Activated T-helper 1 cell treated with Interleukin-2 at 50 U/mL for 16 hours (primary cell): ENCODE data around the gene ZBTB39.
"Not testable (repeated sequence)": the region's sequence is repeated elsewhere in the genome, so short reads cannot be mapped to it uniquely, and the experiment has no call there.

Experiments
- DNase-seq: peaks from one replicate; pipeline ENCODE4 v3.0.0-alpha.2; 2020; ENCODE audit warnings: low read depth

ZBTB39 gene

GRCh38 chr12:57031138-57031725 lies 24.9 kb upstream of the ZBTB39 start:
- DNase-seq = no peak

- DNase-seq = no peak
Observed at GRCh38 chr12:57029457-57029856, 23.1 kb upstream of the ZBTB39 start.

- no peak for DNase-seq
Observed at GRCh38 chr12:57027805-57028153, 21.4 kb upstream of the ZBTB39 start.

- DNase-seq = no peak
Observed at GRCh38 chr12:57027011-57027804, 20.9 kb upstream of the ZBTB39 start.

- DNase-seq = no peak
Observed at GRCh38 chr12:57025196-57025595, 18.9 kb upstream of the ZBTB39 start.

GRCh38 chr12:57022324-57022723 lies 16.0 kb upstream of the ZBTB39 start:
- DNase-seq = not testable (repeated sequence)

- no peak for DNase-seq
Observed at GRCh38 chr12:57019983-57020719, 13.8 kb upstream of the ZBTB39 start.

GRCh38 chr12:57018906-57019305 lies 12.6 kb upstream of the ZBTB39 start:
- no peak for DNase-seq

GRCh38 chr12:57018353-57018752 lies 12.0 kb upstream of the ZBTB39 start:
- DNase-seq = not testable (repeated sequence)

- no peak for DNase-seq
Observed at GRCh38 chr12:57016348-57016747, 10.0 kb upstream of the ZBTB39 start, which contains the start of gene TAC3. Gene TAC3 (minus strand): TSS chr12:57016529. CDS start chr12:57015797, 732 bp downstream.

- DNase-seq = no peak
Observed at GRCh38 chr12:57012600-57013465, 6.5 kb upstream of the ZBTB39 start.

GRCh38 chr12:57011438-57012424 lies 5.4 kb upstream of the ZBTB39 start:
- DNase-seq = no peak

- DNase-seq = no peak
Observed at GRCh38 chr12:57010627-57011247, 4.4 kb upstream of the ZBTB39 start.

GRCh38 chr12:57009949-57010626 lies 3.7 kb upstream of the ZBTB39 start:
- DNase-seq = no peak

GRCh38 chr12:57008178-57008577 lies 1.8 kb upstream of the ZBTB39 start:
- DNase-seq = no peak

- DNase-seq = no peak
Observed at GRCh38 chr12:57006809-57007475, 596 bp upstream of the ZBTB39 start.

- DNase-seq = no peak
Observed at GRCh38 chr12:57004651-57005050, 1.7 kb downstream of the ZBTB39 start.

GRCh38 chr12:57003395-57003794 lies 3.0 kb downstream of the ZBTB39 start:
- no peak for DNase-seq

- peak; percentile 49 for DNase-seq
Observed at GRCh38 chr12:57001448-57001906, 4.9 kb downstream of the ZBTB39 start.
